Activated CD4-positive, CD25-positive, alpha-beta regulatory T cell treated with anti-CD3 and anti-CD28 coated beads, Interleukin-2, amount 50 U/mL, for 72 hours (primary cell): ENCODE data around the gene ABLIM1.

ENCODE experiments used
- DNase-seq: peaks from one replicate; pipeline ENCODE4 v3.0.0; 2021

ABLIM1 gene

GRCh38 chr10:114678820-114679219, 20.7 kb upstream of the ABLIM1 start:
- no peak for DNase-seq

- no peak for DNase-seq
Measured at GRCh38 chr10:114678336-114678735, 20.3 kb upstream of the ABLIM1 start.

- no peak for DNase-seq
Measured at GRCh38 chr10:114674346-114674745, 16.3 kb upstream of the ABLIM1 start.

GRCh38 chr10:114669648-114670047, 11.6 kb upstream of the ABLIM1 start:
- DNase-seq, result no peak

GRCh38 chr10:114668375-114669080, 10.5 kb upstream of the ABLIM1 start:
- no peak for DNase-seq

DNA sequence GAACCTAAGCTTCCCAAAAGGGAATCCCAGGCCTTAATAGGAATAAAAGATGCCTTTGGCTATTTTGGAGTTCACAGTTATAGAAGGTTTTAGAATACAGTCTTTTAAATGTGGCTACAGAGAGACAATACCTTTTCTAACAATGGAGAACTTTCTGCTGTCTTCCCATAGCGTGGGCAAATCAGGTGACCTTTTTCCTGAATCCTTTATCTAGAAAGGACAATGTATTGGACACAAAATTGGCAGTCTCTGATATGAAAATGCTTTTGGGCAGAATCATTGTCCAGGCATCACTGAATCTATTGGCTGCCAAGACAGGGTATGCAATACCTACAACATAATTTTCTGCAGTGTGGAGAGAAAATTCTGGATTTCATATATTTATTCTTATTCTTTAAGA, 7.8 kb upstream of the ABLIM1 start:
- no peak for DNase-seq

- no peak for DNase-seq
Measured at GRCh38 chr10:114665406-114665805, 7.3 kb upstream of the ABLIM1 start.

DNA sequence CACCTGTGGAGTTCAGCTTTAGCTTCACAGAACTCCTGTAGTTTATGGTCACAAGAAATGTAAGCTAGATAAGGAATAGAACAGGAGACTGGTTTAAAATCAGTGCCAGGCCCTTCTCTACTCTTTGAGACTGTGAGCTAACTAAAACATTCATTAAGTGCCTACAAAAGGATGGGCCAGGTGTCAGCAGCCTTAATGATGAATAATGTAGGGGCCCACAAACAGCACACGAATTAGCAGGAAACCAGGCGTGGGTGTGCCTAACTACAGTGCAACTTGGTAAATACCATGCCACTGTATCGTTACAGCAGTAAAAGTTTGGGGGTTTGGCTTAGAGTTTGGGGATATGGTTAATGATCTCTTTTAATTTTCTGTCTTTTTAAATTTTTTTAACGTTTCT, 6.1 kb upstream of the ABLIM1 start:
- DNase-seq, result no peak

DNA sequence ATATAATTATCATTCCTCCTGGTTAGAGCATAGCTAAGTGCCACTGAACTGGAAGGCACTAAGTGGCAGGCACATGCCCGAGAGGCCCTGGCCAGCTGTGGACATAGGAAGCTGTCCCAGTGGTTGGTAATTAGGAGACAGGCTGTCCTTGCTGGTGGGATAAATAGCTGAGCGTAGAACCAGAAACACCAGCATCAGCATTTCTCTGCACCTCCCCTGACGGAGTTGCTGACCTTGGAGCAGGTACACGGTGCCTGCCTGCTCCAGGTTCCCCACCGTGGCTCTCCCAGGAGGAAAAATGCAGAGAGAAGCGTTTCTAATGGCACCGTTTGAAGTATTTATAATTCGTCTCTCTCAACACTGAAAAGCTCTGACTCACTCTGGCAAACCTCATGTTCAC, 5.6 kb upstream of the ABLIM1 start:
- no peak for DNase-seq

DNA sequence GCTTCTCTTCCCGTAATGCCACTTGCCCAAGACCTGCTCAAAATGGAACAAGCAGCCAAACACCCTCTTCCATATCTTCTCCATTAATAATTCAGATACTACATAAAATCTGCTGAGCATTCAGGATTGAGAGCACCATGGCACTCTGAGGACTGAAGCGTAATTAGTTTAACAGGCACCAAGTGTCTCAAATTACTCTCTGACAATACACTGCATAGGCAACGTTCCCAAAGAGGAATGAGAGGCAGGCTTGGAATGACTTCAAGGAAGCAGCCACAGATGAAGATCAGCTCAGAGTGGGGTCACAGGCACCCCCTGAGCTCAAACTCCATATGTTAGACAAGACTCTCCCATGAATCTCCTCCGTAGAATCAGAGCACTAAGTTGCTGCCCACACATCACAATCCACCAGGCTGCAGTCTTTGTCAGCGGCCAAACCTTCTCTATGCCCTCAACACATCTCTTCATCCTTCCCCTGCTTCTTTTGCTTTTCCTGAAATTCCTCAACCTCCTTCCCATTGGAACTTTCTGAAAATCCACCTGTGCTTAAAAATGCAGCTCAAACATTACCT, 4.7 kb upstream of the ABLIM1 start:
- no peak for DNase-seq

DNA sequence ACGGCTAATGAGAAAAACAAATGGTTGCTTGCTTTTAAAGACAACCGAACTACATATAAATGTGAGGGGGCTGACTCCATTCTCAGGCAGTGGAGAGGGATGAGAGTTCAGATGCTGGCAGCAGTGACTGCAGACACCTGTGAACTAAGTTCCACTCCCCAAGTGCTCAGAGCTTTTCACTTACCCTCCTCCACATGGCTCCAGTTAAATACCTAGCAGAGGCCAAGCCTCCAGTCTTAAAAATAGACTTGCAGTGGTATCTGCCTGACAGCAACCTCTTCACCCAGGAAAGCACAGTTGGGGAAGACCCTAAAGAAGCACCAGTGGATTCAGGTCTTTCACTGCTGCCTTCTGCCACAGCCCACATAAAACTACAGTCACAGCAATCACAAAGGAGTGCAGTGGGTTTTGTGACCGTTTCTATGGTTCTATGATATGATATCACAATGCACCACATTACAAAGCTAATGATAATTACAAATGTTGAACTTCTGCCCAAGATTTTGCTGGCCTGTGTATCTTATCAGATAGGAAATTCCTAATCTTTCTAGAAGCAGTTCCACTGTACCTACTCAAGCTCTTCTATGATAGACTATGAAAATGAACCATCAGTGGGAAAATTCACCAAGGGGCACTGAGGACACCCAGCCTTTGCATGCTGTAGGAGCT, 3.3 kb upstream of the ABLIM1 start:
- DNase-seq, result no peak

DNA sequence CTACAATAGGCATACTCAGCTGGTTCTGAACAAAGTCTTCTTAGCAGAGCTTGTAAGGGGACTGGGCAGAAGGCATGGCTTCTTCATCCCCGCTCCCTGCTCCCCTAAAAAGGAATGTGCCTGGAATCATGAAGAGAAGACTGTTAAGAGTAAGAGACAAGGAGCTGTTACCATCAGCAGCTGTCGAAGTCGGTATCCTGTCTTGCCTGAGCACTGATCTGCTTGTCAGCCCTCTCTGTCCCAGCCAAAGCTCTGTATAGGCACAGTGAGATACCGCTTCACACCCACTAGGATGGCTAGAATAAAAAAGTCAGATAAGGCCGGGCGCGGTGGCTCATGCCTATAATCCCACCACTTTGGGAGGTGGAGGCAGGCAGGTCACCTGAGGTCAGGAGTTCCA, 2.4 kb downstream of the ABLIM1 start:
- no peak for DNase-seq

- DNase-seq, result no peak
Measured at GRCh38 chr10:114654822-114655575, 3.1 kb downstream of the ABLIM1 start.

- DNase-seq, result no peak
Measured at GRCh38 chr10:114653926-114654325, 4.1 kb downstream of the ABLIM1 start.

- no peak for DNase-seq
Measured at GRCh38 chr10:114652402-114653368, 5.4 kb downstream of the ABLIM1 start.

- no peak for DNase-seq
Measured at GRCh38 chr10:114650831-114651230, 7.2 kb downstream of the ABLIM1 start.

- DNase-seq, result no peak
Measured at GRCh38 chr10:114650266-114650665, 7.8 kb downstream of the ABLIM1 start.

- DNase-seq, result no peak
Measured at GRCh38 chr10:114649217-114649903, 8.7 kb downstream of the ABLIM1 start.

- DNase-seq, result no peak
Measured at GRCh38 chr10:114648368-114648767, 9.7 kb downstream of the ABLIM1 start.

- no peak for DNase-seq
Measured at GRCh38 chr10:114647545-114648138, 10.4 kb downstream of the ABLIM1 start.

GRCh38 chr10:114646426-114646825, 11.6 kb downstream of the ABLIM1 start:
- DNase-seq, result no peak
